ENCODE data around the gene ZSCAN9.

DNA sequence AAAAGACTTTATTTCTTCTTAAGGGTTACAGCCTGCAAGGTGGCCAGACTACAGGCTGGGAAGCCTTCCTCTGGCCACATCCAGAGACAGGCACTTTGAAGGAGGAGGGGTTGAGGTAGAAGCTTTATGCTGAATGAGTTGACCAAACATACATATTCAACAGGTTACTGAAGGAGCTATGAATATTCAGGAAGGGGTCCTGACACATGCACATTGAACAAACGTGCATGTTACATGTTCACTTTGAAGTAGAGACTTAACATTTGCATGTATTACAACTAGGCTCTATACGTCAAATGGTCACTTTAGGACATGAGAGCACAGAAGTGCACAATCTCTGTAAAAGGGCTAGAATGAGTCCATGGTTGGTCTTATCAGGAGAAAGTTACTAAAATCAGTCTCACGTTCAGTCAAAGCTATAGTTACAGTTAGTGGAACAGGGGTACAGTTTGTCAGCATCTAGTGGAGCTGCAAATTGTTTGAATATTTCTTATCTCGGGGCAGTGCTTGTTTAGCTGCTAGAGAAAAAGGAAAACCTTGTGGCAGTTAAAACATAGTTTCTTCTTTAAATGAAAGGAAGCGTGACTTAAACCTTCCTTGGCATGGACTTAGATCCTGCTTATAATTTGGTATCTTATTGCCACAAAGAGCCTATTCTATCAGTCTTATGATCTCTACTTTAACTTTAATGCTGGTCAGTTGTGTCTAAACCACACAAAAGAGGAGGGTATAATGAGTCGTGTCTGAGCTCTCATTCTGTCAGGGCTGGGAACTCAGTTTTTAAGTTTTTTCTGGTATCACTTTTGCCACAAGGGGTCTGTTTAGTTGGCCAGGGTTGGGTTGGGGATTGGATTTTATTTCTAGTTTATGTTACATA is 4.6 kb upstream of the ZSCAN9 start:
- TF ChIP-seq TAF1 (IDR thresholded peaks at IDR 0.05; ENCODE audit: low read depth): no peak
- no peak for TF ChIP-seq FOXM1 (IDR thresholded peaks at IDR 0.05; ENCODE audit: borderline replicate concordance, low read depth)
- TF ChIP-seq CREB1 (IDR thresholded peaks at IDR 0.05; ENCODE audit: low read depth): no peak
- TF ChIP-seq RAD21 (IDR thresholded peaks at IDR 0.05; ENCODE audit: low read depth): no peak
- no peak for TF ChIP-seq NFIC (IDR thresholded peaks at IDR 0.05)
- TF ChIP-seq TCF12 (IDR thresholded peaks at IDR 0.05; ENCODE audit: low read depth): no peak
- TF ChIP-seq EP300 (IDR thresholded peaks at IDR 0.05; ENCODE audit: borderline replicate concordance): no peak
- TF ChIP-seq MAX (IDR thresholded peaks at IDR 0.05): no peak
- TF ChIP-seq YY1 (IDR thresholded peaks at IDR 0.05; ENCODE audit: low read depth): no peak

Measured in Ishikawa (cell line).